Measurements from ENCODE around the gene NPSR1.
"Not testable (repeated sequence)": the region's sequence is repeated elsewhere in the genome, so short reads cannot be mapped to it uniquely, and the experiment has no call there.

Gene NPSR1

GRCh38 chr7:34837801-34838201 is 179.8 kb downstream of the NPSR1 start:
- DNase-seq (ENCODE audit: low read depth in 3 of 3) = no peak

DNA sequence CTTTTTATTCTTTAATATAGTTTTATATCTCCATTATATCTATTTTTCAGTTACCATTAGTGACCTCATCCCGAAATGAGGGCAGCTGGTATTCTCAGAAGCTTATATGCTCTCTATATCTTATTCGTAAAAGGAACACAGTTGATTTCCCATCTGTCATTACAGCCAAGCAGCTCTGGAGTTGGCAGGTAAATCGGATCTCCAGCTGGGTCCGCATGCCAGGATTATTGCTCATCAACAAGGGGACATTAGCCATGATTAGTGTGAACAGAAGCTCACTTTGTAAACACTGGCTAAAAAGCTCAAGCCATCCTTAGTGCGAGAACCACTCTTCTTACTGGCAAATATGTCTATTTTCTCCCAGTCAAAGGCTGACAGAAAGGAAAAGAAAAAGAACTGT is 180.3 kb downstream of the NPSR1 start:
- DNase-seq (ENCODE audit: low read depth in 3 of 3) = no peak

DNA sequence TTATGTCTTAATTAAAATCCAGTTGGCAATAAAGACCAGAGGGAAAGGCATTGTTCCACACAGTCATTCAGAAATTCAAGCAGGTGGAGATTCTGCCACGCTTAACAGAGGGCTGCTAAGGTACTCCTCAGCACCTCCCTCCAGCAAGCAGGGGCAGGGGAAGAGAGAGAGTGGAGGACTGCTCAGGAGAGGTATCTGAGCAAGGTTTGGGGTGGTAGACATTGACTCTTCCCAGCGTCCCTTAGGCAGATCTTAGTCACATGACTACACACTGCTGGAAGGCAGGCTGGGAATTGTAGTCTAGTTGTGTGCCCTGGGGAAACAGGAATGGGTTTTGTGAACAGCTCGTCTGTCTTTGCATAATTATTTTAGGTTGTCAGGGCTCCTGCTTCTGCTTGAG is 181.6 kb downstream of the NPSR1 start:
- no peak for DNase-seq (ENCODE audit: low read depth in 3 of 3)

DNA sequence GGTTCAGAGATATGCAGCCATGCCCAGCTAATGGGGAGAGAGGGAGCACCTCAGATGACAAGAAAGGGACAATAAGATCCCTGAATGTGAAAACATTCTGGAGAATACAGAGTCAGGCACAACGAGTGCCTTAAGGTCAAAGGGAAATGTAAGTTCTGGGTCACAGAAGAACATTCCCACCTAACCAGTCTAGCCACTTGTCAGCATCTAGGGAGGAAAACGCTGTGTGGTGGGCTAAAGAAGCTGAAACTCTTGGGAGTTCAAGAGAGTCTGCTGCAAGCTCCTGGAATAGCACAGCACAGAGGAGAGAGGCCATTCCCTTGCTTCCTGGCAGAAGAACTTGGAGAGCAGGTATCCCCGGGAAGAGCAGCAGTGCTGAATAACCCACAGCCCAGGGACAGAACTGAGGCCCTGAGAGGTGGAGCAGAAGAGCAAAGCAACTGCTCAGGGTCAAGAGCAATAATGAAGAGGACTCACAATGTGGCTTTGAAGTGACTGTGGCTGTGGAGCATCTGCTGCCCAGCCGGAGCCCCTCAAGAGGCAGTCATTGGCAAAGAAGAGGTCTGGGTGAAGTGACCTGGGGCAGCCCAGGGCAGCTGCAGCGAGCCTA is 182.3 kb downstream of the NPSR1 start:
- no peak for DNase-seq (ENCODE audit: low read depth in 3 of 3)

DNA sequence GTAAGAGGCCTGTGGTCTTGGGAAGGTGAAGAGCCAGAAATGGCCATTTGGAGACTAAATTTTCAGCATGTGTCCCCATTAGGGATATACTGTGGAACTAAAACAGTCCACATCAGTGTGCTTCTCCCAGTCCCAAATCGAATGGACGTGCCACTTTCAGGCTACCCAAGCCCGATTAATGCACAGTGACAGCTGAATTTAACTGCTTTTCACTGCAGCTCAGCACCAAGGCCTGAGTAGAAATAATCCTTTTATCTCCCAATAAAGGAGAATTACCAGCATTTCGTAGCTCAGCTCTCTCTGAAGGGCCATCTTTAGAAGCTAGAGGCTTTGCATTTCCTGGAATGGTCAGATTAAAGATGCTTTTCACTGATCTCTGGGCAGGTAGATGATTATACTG is 183.3 kb downstream of the NPSR1 start:
- no peak for DNase-seq (ENCODE audit: low read depth in 3 of 3)

DNA sequence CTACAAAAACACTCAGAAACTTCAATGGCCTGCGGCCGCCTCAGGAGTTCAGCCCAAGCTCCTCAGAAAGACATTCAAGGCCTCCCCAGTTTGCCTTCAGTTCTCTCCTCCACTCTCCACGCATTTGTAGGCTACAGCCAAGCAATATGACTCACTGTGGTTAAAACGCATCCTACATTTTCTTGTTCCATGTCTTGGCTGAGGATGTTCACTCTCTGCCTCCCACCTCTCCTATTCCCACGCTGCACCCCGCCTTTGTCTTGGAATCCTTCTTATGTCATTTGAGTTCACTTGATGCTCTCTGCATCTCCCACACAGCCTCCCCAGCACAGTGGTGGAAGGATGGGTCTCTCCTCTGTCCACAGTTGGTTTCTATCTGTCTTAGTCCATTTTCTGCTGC is 184.8 kb downstream of the NPSR1 start:
- no peak for DNase-seq (ENCODE audit: low read depth in 3 of 3)

- DNase-seq (ENCODE audit: low read depth in 3 of 3) = no peak
These were observed 186.4 kb downstream of the NPSR1 start for GRCh38 chr7:34844406-34844805.

- DNase-seq (ENCODE audit: low read depth in 3 of 3) = no peak
These were observed 187.1 kb downstream of the NPSR1 start for GRCh38 chr7:34844936-34845665.

DNA sequence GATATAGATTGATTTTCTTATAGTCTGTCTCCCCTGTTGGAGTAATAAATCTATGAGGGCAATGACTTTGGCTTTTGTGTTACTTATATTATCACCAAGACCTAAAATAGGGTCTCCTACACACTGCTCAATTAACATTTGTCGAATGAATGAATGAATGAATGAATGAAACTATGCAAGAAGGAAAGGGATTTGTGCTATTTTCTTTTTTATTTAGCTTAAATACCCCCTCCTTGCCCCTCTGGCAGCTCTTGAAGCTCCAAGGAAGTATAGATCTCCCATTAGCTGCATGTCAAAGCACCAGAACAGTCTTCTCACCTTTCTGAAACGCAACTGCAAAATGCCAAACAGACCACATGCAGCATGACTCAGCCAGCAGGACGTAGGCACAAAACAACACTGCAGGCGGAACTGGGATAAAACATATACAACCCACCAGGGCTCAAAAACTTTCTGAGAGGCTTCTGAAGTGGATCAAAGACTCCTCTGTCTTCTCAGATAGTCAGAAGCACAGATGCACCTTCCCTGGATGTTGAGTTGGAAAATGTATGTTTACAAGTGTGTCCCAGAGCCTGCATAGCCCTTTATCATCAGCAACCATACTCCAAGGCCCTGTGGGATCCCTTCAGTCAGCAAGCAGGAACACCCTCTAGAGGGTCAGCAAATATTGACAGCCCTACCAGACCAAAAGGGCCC is 187.8 kb downstream of the NPSR1 start:
- no peak for DNase-seq (ENCODE audit: low read depth in 3 of 3)

GRCh38 chr7:34846976-34847375 is 189.0 kb downstream of the NPSR1 start:
- no peak for DNase-seq (ENCODE audit: low read depth in 3 of 3)

GRCh38 chr7:34848670-34849069 is 190.7 kb downstream of the NPSR1 start:
- DNase-seq (ENCODE audit: low read depth in 3 of 3) = no peak

GRCh38 chr7:34849163-34849960 is 191.3 kb downstream of the NPSR1 start:
- no peak for DNase-seq (ENCODE audit: low read depth in 3 of 3)

DNA sequence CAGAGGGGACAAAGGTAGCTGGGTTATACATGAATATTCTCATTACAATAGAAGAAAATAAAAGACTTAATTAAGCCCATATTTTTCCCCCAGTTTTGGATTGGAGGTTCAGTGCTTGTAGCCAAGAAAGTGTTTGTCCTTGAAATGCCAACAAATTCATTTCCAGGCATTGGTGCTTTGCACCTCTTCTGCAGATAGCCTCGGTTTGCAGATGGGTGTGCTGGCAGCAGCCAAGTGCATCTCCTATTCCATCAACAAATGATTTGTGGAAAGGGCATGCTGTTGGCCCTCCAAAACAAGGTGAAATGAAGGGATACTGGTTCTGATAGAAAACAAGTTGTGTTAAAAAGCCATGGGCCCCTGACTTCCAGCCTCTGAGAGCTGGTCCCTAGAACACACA is 192.0 kb downstream of the NPSR1 start:
- no peak for DNase-seq (ENCODE audit: low read depth in 3 of 3)

GRCh38 chr7:34850681-34851080 is 192.7 kb downstream of the NPSR1 start:
- DNase-seq (ENCODE audit: low read depth in 3 of 3) = no peak

DNA sequence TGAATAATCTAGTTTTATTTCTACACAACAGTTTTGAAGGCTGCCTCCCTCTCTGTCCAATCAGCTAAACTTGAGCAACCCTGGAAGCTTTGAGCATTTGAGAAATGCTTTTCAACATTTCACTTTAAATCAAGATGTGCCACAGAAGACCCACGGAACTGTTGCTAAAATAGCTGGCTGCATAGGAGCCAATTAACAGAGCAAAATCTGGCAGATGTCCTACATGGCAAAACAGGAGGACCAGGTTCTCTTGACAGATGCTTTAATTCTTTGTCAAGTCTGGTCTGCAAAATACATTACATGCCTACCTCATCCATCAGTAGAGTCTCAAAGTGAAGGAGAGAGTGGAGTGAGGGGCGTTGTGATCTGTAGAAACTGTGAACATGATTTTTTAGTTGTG is 193.4 kb downstream of the NPSR1 start:
- no peak for DNase-seq (ENCODE audit: low read depth in 3 of 3)

GRCh38 chr7:34858444-34858843 is 200.4 kb downstream of the NPSR1 start:
- not testable (repeated sequence) for DNase-seq (ENCODE audit: low read depth in 3 of 3)

GRCh38 chr7:34859281-34859680 is 201.3 kb downstream of the NPSR1 start:
- DNase-seq (ENCODE audit: low read depth in 3 of 3) = not testable (repeated sequence)

DNA sequence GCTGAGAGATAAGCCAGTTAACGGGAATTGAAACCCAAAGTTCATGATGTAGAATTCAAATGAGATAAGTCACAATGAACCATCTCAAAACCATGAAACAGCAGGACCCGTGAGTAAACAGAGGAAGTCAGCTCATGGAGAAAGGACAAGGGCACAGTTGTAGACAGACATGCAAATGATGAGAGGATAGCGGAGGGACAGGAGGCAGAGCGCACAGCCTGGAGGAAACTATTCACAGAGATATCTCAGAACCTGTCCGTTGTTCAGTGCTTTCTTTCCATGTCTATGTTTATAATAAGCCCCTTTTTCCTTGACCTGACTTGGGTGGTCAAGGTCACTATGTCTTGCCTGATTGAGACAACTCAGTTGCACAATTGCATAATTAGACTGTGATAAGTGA is 208.2 kb downstream of the NPSR1 start:
- DNase-seq (ENCODE audit: low read depth in 3 of 3) = not testable (repeated sequence)

GRCh38 chr7:34867341-34867740 is 209.3 kb downstream of the NPSR1 start:
- not testable (repeated sequence) for DNase-seq (ENCODE audit: low read depth in 3 of 3)

DNA sequence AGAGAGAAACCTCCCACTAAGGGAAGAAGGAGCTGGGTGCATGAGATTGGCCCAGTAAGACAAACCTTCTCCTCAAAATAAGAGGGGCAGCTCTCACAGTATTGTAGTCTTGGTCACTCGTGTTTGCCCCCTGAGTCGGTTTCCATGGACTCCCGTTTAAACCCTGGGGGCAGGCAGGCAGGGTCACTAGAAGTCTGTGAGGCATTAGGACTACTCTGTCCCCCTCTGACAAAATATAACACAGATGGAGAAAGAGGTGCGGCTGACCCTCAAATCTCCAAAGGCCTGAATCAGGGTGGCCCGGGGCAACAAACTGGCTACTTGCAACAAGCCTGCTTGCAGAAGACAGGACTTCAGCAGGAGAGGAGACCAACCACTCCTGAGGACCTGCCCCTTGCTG is 210.6 kb downstream of the NPSR1 start:
- DNase-seq (ENCODE audit: low read depth in 3 of 3) = not testable (repeated sequence)

GRCh38 chr7:34869057-34869456 is 211.0 kb downstream of the NPSR1 start:
- no peak for DNase-seq (ENCODE audit: low read depth in 3 of 3)

DNA sequence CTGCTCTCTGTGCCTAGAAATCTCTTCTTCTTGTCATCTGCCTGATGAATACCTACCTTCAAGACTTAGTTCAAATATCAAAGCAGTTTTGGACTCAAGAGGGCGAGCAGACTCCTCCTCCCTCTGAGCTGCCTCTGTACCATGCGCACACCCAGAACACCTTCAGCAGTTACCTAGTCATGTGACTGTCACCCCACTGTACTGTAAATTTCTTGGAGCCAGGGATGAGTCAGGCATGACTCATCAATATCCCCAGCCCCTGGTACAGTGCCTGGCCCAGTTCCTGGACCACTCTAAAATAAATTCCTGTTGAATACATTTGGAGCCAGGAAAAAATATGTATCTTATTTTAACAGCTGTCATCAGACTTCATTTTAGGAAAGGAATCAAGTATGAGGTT is 212.0 kb downstream of the NPSR1 start:
- DNase-seq (ENCODE audit: low read depth in 3 of 3) = not testable (repeated sequence)
